DND-41 (cell line): ENCODE measurements around the gene ZNG1B.
"Not testable (repeated sequence)": the region's sequence is repeated elsewhere in the genome, so short reads cannot be mapped to it uniquely, and the experiment has no call there.

Source experiments
- ATAC-seq: fragments of 200-7000 bp; cut with Tn5 transposase; 3 replicates; pipeline ENCODE4 v1.9.1; 2021; ENCODE audit warnings: low read depth; ENCODE audit not compliant: insufficient read depth
- DNase-seq: peaks from one replicate; pipeline ENCODE4 v3.0.0-alpha.2; 2020
- H2AFZ ChIP-seq: 2 replicates; pipeline ENCODE4 v1.6.0; 2012; ENCODE audit warnings: low read depth, low read length
- H3K27ac ChIP-seq: 2 replicates; pipeline ENCODE4 v1.5.1; 2012; ENCODE audit warnings: low read length, inconsistent platforms
- H3K27me3 ChIP-seq: fragments of 200-600 bp; sonication (generic); 2 replicates; pipeline ENCODE4 v1.6.0; 2012; ENCODE audit warnings: low read length, mild to moderate bottlenecking, inconsistent platforms; ENCODE audit not compliant: insufficient read depth, poor library complexity
- H3K36me3 ChIP-seq: 2 replicates; pipeline ENCODE4 v1.5.1; 2012; ENCODE audit warnings: low read length, inconsistent platforms; ENCODE audit not compliant: insufficient read depth
- H3K4me1 ChIP-seq: 2 replicates; pipeline ENCODE4 v1.5.1; 2012; ENCODE audit warnings: mild to moderate bottlenecking, low read length; ENCODE audit not compliant: insufficient read depth
- H3K4me2 ChIP-seq: 2 replicates; pipeline ENCODE4 v1.6.0; 2012; ENCODE audit warnings: mild to moderate bottlenecking, moderate library complexity, low read length, inconsistent platforms; ENCODE audit not compliant: insufficient read depth
- H3K4me3 ChIP-seq, 2 experiments: fragments of 200-600 bp in 1 of 2; shearing (Covaris generic) in 1 of 2; 2 replicates each; pipeline ENCODE4 v1.5.1; 2012 to 2016; ENCODE audit warnings: inconsistent platforms in 2 of 2, low read length in 2 of 2, mild to moderate bottlenecking in 2 of 2, low read depth in 1 of 2, moderate library complexity in 1 of 2
- H3K79me2 ChIP-seq: 2 replicates; pipeline ENCODE4 v1.6.0; 2012; ENCODE audit warnings: low read length, inconsistent platforms; ENCODE audit not compliant: insufficient read depth
- H3K9ac ChIP-seq: 2 replicates; pipeline ENCODE4 v1.6.0; 2012; ENCODE audit warnings: low read depth, mild to moderate bottlenecking, inconsistent platforms, low read length, moderate library complexity
- H3K9me3 ChIP-seq: 2 replicates; pipeline ENCODE4 v1.5.1; 2012; ENCODE audit warnings: low read length, moderate library complexity, mild to moderate bottlenecking, inconsistent platforms; ENCODE audit not compliant: insufficient read depth, severe bottlenecking
- H4K20me1 ChIP-seq: 2 replicates; pipeline ENCODE4 v1.6.0; 2012; ENCODE audit warnings: low read length; ENCODE audit not compliant: insufficient read depth

Gene ZNG1B

GRCh38 chr2:113496527-113496926, 59.0 kb downstream of the ZNG1B start:
- H3K79me2 ChIP-seq, H3K4me2 ChIP-seq, H3K4me3 ChIP-seq, H2AFZ ChIP-seq, DNase-seq, H3K4me1 ChIP-seq, H3K9me3 ChIP-seq, H3K36me3 ChIP-seq, H4K20me1 ChIP-seq, ATAC-seq, H3K9ac ChIP-seq, H3K27me3 ChIP-seq, H3K27ac ChIP-seq: not testable (repeated sequence)

- DNase-seq, H3K9ac ChIP-seq, H3K27ac ChIP-seq, H3K79me2 ChIP-seq, ATAC-seq, H3K27me3 ChIP-seq, H2AFZ ChIP-seq, H3K36me3 ChIP-seq, H3K4me3 ChIP-seq, H3K4me2 ChIP-seq, H3K9me3 ChIP-seq, H3K4me1 ChIP-seq, H4K20me1 ChIP-seq: not testable (repeated sequence)
Measured at GRCh38 chr2:113498365-113498764, 60.9 kb downstream of the ZNG1B start, which contains the start of gene FOXD4L1. TSS of gene FOXD4L1 (plus strand) at chr2:113498665. CDS start at chr2:113499257, 592 bp downstream.

- H2AFZ ChIP-seq, H3K9me3 ChIP-seq, H3K9ac ChIP-seq, H3K4me1 ChIP-seq, ATAC-seq, H3K27me3 ChIP-seq, H3K27ac ChIP-seq, H3K36me3 ChIP-seq, H4K20me1 ChIP-seq, H3K4me3 ChIP-seq, H3K79me2 ChIP-seq, DNase-seq, H3K4me2 ChIP-seq: not testable (repeated sequence)
Measured at GRCh38 chr2:113499019-113499885, 61.8 kb downstream of the ZNG1B start.

- H3K79me2 ChIP-seq, H3K4me3 ChIP-seq, H3K9ac ChIP-seq, H2AFZ ChIP-seq, H3K27me3 ChIP-seq, DNase-seq, H3K36me3 ChIP-seq, H3K4me1 ChIP-seq, ATAC-seq, H3K27ac ChIP-seq, H3K4me2 ChIP-seq, H3K9me3 ChIP-seq, H4K20me1 ChIP-seq: not testable (repeated sequence)
Measured at GRCh38 chr2:113499886-113500722, 62.6 kb downstream of the ZNG1B start.

GRCh38 chr2:113500723-113501038, 63.2 kb downstream of the ZNG1B start:
- ATAC-seq (peak; percentile 52; the same call in 2 of the 3 replicates), DNase-seq (peak; percentile 28)
- H3K9ac ChIP-seq, H3K4me3 ChIP-seq, H3K9me3 ChIP-seq, H3K27ac ChIP-seq, H3K27me3 ChIP-seq, H3K36me3 ChIP-seq, H2AFZ ChIP-seq, H4K20me1 ChIP-seq, H3K4me2 ChIP-seq, H3K79me2 ChIP-seq, H3K4me1 ChIP-seq: not testable (repeated sequence)

- not testable (repeated sequence) for H3K79me2 ChIP-seq, DNase-seq, H3K4me3 ChIP-seq, H3K27me3 ChIP-seq, H3K4me2 ChIP-seq, H4K20me1 ChIP-seq, H2AFZ ChIP-seq, H3K36me3 ChIP-seq, ATAC-seq, H3K9me3 ChIP-seq, H3K27ac ChIP-seq, H3K9ac ChIP-seq, H3K4me1 ChIP-seq
Measured at GRCh38 chr2:113502216-113503093, 65.0 kb downstream of the ZNG1B start.

GRCh38 chr2:113503094-113504042, 65.9 kb downstream of the ZNG1B start:
- DNase-seq, H3K36me3 ChIP-seq, H3K27ac ChIP-seq, H3K4me3 ChIP-seq, H3K79me2 ChIP-seq, H4K20me1 ChIP-seq, H3K9me3 ChIP-seq, ATAC-seq, H3K4me2 ChIP-seq, H2AFZ ChIP-seq, H3K9ac ChIP-seq, H3K4me1 ChIP-seq, H3K27me3 ChIP-seq: not testable (repeated sequence)
